ENCODE measurements around the gene GSK3B. TPM values are rescaled to one million over a fixed set of nuclear protein-coding genes. Genes with fewer than 3 reads are reported as not detected.

Gene GSK3B
- total and polyA plus RNA-seq, 3 donors from 2014 or later: 64.9 to 73.1 (median 65.1) TPM

DNA sequence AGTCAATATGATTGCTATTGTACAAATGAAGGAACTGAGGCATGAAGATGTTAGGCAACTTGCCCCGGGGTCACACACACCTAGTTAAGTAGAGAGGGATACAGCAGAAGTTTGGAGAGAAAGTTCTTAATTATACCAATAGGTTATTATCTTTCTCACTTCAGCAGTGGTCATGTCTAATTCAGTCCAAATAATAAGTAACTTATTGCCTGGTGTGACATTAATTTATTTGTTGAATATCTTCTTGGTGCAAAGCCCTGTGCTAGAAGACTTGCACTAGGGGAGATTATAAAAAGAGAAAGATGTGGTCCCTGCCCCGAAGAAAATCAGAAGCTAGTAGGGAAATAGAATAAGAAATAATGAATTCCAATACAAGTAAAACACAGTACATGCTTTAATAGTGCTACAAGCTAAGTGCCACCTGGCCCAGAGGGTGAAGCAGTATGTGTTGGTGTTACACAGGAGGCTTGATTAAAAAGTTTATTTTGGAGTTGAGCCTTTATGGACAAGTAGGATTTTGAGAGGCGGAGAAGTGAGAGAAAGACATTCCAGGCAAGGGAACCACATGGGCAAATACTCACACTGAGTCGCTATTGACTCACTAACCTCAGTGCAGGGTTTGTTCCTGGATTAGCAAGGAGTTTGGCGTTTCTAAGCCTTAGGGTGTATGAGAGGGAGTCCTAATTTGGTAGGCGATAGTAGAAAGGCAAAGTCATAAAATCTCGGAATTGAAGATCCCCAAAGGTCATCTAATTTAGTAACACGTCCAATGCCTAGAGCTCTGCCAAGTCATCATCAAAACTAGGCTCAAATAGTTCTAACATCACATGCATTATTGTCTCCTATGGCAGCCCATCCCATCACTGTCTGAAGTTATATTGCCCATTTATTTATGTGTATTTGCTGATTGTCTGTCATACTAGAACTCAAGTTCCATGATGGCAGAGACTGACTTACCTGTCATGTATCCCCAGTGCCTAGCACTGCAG, 19.2 kb upstream of the GSK3B start:
- TF ChIP-seq POLR2A (IDR thresholded peaks at IDR 0.05): no peak
- TF ChIP-seq, protein P1, sequence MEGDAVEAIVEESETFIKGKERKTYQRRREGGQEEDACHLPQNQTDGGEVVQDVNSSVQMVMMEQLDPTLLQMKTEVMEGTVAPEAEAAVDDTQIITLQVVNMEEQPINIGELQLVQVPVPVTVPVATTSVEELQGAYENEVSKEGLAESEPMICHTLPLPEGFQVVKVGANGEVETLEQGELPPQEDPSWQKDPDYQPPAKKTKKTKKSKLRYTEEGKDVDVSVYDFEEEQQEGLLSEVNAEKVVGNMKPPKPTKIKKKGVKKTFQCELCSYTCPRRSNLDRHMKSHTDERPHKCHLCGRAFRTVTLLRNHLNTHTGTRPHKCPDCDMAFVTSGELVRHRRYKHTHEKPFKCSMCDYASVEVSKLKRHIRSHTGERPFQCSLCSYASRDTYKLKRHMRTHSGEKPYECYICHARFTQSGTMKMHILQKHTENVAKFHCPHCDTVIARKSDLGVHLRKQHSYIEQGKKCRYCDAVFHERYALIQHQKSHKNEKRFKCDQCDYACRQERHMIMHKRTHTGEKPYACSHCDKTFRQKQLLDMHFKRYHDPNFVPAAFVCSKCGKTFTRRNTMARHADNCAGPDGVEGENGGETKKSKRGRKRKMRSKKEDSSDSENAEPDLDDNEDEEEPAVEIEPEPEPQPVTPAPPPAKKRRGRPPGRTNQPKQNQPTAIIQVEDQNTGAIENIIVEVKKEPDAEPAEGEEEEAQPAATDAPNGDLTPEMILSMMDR (IDR thresholded peaks at IDR 0.05): no peak
- Histone ChIP-seq H3K27me3 (no peaks in the 10 kb centered on the region), H3K4me3 (no peak overlapping the region), H3K4me1 (no peaks in the 10 kb centered on the region), H3K36me3 (ENCODE audit: low read depth, missing control alignments) (no peaks in the 10 kb centered on the region), H3K9me3 (no peaks in the 10 kb centered on the region), H3K27ac (no peak overlapping the region)
- WGBS, 2 donors: 78 to 95% methylated on average over 8 of the region's 8 CpGs
- DNase-seq: no peak
- intact Hi-C loops (cut with DNase I; ENCODE audit: low total_unique reads): no loop called here

DNA sequence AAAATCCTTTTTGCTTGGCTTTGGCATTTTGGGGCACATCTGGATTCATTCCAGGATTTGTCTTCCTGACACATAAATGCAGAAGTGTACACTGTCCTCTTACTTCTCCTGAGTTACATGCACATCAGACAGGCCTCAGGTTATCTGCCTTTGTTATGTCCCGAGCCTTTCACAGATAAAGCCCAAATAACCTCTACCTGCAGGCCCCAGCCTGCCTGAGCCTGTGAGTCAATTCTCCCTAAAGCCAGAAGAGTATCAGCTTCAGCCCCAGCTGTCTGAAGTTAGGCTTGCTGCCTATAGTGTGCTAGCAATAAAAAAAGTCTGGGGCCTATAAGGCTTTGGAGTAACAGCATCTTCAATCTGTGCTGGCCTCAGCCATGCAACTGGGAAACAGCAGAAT, 17.7 kb upstream of the GSK3B start:
- Histone ChIP-seq H3K4me3 (no peak overlapping the region), H3K9me3 (no peaks in the 10 kb centered on the region), H3K27me3 (no peaks in the 10 kb centered on the region), H3K4me1 (no peaks in the 10 kb centered on the region), H3K27ac (no peak overlapping the region), H3K36me3 (ENCODE audit: low read depth, missing control alignments) (no peaks in the 10 kb centered on the region)
- intact Hi-C loops (cut with DNase I; ENCODE audit: low total_unique reads): no loop called here
- DNase-seq: no peak
- TF ChIP-seq, protein P1 (IDR thresholded peaks at IDR 0.05): no peak
- no peak for TF ChIP-seq POLR2A (IDR thresholded peaks at IDR 0.05)
- WGBS, 2 donors: 67 to 87% methylated on average over 1 of the region's 1 CpG

DNA sequence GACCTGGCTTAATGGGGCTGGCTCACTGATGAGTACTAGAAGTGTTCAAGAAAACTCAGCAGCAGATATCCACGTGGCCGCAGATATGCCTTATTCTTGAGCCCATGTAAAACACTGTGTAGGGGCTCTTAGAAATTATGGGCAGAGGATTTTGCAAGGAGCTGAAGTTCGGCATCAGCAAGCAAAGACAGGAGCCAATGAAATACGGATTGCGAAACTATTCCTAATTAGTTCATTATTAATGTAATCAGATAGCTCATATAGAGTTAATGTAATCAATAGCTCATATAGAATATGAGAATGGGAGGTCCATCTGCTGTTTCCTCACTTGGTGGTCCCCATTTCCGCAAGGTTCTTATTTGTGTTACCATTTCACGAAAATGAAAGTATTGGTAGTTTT, 9.0 kb upstream of the GSK3B start:
- intact Hi-C loops (cut with DNase I; ENCODE audit: low total_unique reads): no loop called here
- Histone ChIP-seq H3K4me3 (no peak overlapping the region), H3K27me3 (no peaks in the 10 kb centered on the region), H3K36me3 (ENCODE audit: low read depth, missing control alignments) (no peaks in the 10 kb centered on the region), H3K27ac (no peak overlapping the region), H3K4me1 (no peaks in the 10 kb centered on the region), H3K9me3 (no peaks in the 10 kb centered on the region)
- DNase-seq: no peak
- WGBS, 2 donors: 84 to 88% methylated on average over 7 of the region's 7 CpGs
- no peak for TF ChIP-seq POLR2A (IDR thresholded peaks at IDR 0.05)
- TF ChIP-seq, protein P1 (IDR thresholded peaks at IDR 0.05): no peak

DNA sequence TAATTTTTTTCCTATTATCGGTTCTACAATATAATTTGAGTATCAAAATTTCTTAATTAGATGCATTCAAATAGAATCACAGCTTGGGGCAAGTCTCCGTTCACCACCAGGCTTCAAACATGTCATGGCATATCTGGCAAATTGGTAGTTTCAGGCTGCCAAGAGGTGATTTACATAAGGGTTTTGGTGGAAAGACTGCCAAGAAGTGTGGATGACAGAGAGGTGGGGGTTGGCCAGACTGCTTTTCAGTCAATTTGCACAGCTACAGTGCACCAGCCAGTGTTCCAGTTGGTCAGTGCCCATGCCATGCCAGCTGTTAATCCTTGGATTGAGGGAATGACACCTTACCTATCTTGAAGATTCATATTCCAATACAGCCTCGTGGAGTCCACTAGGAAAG, 8.4 kb upstream of the GSK3B start:
- no peak overlapping the region for H3K4me3 ChIP-seq
- TF ChIP-seq, protein P1 (IDR thresholded peaks at IDR 0.05): no peak
- no peak for TF ChIP-seq POLR2A (IDR thresholded peaks at IDR 0.05)
- intact Hi-C loops (cut with DNase I; ENCODE audit: low total_unique reads): no loop called here
- DNase-seq: no peak
- no peak overlapping the region for H3K27ac ChIP-seq
- no peaks in the 10 kb centered on the region for H3K9me3 ChIP-seq
- 89 to 91% methylated on average over 3 of the region's 3 CpGs for WGBS, 2 donors
- H3K4me1 ChIP-seq: no peaks in the 10 kb centered on the region
- no peaks in the 10 kb centered on the region for H3K27me3 ChIP-seq
- H3K36me3 ChIP-seq (ENCODE audit: low read depth, missing control alignments): no peaks in the 10 kb centered on the region
